Stimulated activated naive CD8-positive, alpha-beta T cell treated with anti-CD3 and anti-CD28 coated beads, Interleukin-15, Interleukin-2, amounts not matched to agents 100 ng/mL and 50 ng/mL, for 24 hours (primary cell): ENCODE measurements around the gene REG1A.

ENCODE experiments used
- H3K27ac Mint-ChIP-seq: one replicate; pipeline ENCODE4 v1.8.0; 2021; ENCODE audit warnings: mild to moderate bottlenecking, mixed read lengths
- H3K27me3 Mint-ChIP-seq: one replicate; pipeline ENCODE4 v1.8.0; 2021; ENCODE audit warnings: mixed read lengths
- H3K36me3 Mint-ChIP-seq: one replicate; pipeline ENCODE4 v1.8.0; 2021; ENCODE audit warnings: low read depth, mixed read lengths
- H3K4me1 Mint-ChIP-seq: one replicate; pipeline ENCODE4 v1.8.0; 2021; ENCODE audit warnings: low read depth, mixed read lengths
- H3K4me3 Mint-ChIP-seq: one replicate; pipeline ENCODE4 v1.8.0; 2021; ENCODE audit warnings: mild to moderate bottlenecking, mixed read lengths
- H3K9me3 Mint-ChIP-seq: one replicate; pipeline ENCODE4 v1.8.0; 2021; ENCODE audit warnings: mixed read lengths

Gene REG1A, protein sequence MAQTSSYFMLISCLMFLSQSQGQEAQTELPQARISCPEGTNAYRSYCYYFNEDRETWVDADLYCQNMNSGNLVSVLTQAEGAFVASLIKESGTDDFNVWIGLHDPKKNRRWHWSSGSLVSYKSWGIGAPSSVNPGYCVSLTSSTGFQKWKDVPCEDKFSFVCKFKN

DNA sequence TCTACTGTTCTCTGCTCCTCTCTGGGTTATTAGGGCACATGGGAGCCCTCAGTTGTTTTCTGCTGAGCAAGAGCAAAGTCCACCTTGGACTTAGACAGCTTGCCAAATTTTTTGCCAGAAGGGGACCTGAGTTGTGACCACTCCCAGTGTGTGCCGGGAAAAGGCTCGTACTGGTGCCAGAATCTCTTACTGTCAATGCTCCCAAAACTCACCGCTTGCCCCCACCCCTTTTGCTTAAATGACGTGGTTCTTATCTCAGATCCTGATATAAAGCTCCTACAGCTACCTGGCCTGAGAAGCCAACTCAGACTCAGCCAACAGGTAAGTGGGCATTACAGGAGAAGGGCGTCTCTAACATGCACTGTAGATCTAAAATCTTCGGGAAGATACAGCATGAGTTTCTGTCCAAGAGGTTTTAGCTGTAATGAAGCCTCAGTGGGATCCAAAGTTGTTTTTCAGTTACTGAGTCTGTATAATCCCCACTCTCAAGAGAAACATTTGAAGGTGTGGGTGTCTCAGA is at the start of gene REG1A:
Gene REG1A (plus strand): TSS at position 295 of the 520 bp plus-strand sequence. CDS start 374 bp downstream, outside the sequence.
- H3K36me3 Mint-ChIP-seq, result no peaks in the 10 kb centered on the region
- no peak within 1 kb of the TSS for H3K27ac Mint-ChIP-seq
- no peaks in the 10 kb centered on the region for H3K4me1 Mint-ChIP-seq
- no peak within 1 kb of the TSS for H3K4me3 Mint-ChIP-seq
- H3K9me3 Mint-ChIP-seq, result peaks cover 3% of the 10 kb centered on the region
- no peaks in the 10 kb centered on the region for H3K27me3 Mint-ChIP-seq

DNA sequence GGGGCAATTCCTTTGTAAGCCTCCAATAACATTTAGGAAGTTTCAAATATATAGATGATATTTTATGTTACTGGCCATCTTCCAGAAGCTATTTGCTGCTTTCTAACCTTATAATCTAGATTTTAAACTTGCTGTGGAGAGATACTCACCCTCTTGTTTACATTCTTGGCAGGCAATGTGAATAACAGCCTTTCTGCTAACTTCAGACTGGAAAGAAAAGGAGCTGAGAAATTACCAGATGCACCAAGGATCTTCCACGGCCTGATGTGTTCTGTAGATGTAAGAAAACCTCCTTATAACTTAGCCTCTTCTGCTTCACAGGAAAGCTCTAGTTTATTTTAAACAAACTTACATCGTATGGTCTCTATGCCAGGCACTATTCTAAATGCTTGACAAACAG is 49.2 kb upstream of the REG1A start:
- no peaks in the 10 kb centered on the region for H3K36me3 Mint-ChIP-seq
- no peaks in the 10 kb centered on the region for H3K4me1 Mint-ChIP-seq
- H3K27ac Mint-ChIP-seq, result no peak overlapping the region
- no peaks in the 10 kb centered on the region for H3K27me3 Mint-ChIP-seq
- no peak overlapping the region for H3K4me3 Mint-ChIP-seq
- peaks cover 11% of the 10 kb centered on the region for H3K9me3 Mint-ChIP-seq

DNA sequence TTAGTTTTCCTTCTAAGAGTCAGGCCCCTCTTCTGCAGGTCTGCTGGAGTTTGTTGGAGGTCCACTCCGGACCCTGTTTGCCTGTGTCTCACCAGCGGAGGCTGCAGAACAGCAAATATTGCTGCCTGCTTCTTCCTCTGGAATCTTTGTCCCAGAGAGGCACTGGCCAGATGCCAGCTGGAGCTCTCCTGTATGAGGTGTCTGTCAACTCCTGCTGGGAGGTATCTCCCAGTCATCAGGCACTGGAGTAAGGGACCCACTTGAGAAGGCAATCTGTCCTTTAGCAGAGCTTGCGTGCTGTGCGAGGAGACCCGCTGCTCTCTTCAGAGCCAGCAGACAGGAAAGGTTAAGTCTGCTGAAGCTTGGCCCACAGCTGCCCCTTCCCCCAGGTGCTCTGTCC is 37.3 kb upstream of the REG1A start:
- peaks cover 3% of the 10 kb centered on the region for H3K4me1 Mint-ChIP-seq
- H3K27me3 Mint-ChIP-seq, result no peaks in the 10 kb centered on the region
- no peak overlapping the region for H3K4me3 Mint-ChIP-seq
- H3K27ac Mint-ChIP-seq, result no peak overlapping the region
- peaks cover 7% of the 10 kb centered on the region for H3K9me3 Mint-ChIP-seq
- H3K36me3 Mint-ChIP-seq, result no peaks in the 10 kb centered on the region

DNA sequence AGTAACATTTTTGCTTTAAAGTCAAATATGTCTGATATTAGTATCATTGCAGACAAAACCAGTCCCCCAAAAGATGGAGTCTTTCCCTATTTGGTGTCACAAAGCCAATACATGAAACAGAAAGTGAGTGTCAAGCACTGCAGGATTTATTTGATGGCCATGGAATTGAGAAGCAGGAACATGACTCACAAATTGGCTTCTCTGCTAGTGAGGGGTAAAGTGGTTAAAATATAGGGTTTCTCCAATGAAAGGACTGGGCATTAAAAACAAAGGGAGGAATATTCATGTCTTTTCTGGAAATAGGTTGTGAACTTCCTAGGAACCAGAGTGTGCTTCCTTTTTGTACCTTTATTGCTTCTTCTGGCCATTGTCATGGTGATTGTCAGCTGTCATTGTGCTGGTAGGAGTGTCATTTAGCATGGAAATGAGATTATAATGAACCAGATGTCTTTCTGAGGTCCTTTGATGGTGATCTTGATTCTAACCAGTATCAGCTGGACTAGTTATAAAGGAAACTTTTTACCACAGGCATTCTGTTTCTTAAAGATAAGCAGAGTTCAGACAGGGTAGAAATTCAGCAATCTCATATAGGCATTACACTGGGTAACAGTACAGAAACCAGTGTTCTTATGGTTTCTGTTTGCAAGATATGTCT is 36.6 kb upstream of the REG1A start:
- no peak overlapping the region for H3K4me3 Mint-ChIP-seq
- H3K27me3 Mint-ChIP-seq, result no peaks in the 10 kb centered on the region
- no peak overlapping the region for H3K27ac Mint-ChIP-seq
- H3K9me3 Mint-ChIP-seq, result peaks cover 1% of the 10 kb centered on the region
- H3K4me1 Mint-ChIP-seq, result peaks cover 3% of the 10 kb centered on the region
- no peaks in the 10 kb centered on the region for H3K36me3 Mint-ChIP-seq

DNA sequence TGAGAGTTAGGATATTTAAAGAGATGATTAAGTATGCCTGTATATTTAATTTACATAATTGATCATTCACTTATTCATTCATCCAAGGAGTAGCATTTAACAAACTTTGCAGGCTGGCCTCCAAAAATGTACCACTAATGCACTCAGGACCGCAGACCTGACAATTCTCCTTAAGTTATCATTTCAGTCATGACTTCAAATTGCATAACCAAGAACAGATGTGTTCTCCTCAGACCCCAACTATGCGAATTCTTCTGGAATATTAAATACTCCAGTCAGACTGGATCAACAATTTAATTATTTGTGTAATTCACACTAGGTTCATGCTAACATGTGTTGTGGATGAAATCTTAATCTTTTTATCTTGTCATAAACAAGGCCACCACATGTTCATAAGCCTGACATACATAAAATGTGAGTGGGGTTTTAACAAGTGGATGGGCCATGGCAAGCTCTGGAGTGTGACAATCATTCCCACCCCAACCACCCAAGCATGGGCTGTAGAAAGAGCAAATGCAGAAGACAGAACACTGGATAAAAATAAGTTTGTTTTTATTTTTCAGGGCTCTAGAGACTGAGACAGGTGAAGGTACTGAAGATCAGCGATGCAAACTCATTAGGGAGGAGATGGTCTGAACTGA is 35.7 kb upstream of the REG1A start:
- Mint-ChIP-seq H3K9me3 (no peaks in the 10 kb centered on the region), H3K27ac (no peak overlapping the region), H3K4me3 (no peak overlapping the region)

DNA sequence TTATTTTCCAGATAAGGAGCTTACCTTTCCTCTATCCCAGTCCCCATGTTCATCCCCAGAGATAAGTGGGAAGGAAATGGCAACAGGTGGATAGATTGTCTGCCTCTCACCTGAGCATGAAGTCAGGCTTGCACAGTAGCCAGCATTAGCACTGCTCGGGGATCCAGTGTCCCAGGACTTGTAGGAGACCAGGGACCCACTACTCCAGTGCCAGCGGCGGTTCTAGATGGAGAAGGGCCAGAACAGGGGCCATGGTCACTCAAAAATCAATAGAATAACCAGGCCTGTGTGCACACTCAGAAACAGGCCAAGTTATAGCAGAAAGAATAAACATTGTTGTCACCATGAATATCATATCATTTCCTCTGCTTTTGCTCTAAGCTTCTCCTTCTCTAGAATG is 34.9 kb upstream of the REG1A start:
- Mint-ChIP-seq H3K36me3 (no peaks in the 10 kb centered on the region), H3K27me3 (no peaks in the 10 kb centered on the region), H3K4me3 (no peak overlapping the region), H3K9me3 (no peaks in the 10 kb centered on the region), H3K4me1 (peaks cover 3% of the 10 kb centered on the region), H3K27ac (no peak overlapping the region)

More for the DNA sequence above, 35.7 kb upstream of the REG1A start:
- no peaks in the 10 kb centered on the region for H3K36me3 Mint-ChIP-seq
- H3K27me3 Mint-ChIP-seq, result no peaks in the 10 kb centered on the region
- peaks cover 3% of the 10 kb centered on the region for H3K4me1 Mint-ChIP-seq

DNA sequence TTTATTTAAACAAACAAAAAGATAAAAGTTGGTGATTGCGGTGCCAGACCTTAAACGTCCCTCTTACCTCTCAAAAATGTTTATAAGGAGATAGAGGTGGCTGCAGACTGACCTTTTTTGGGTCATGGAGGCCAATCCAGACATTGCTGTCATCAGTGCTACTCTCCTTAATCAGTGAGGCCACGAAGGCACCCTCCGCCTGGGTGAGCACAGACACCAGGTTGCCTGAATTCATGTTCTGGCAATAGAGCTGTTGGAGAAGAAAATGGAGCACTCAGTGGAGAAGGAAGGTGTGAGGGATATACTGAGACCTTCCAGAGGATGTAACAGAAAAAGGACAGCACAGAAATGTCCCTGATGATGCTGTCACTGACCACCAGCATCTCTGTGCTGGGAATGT is 34.0 kb upstream of the REG1A start:
- no peaks in the 10 kb centered on the region for H3K36me3 Mint-ChIP-seq

DNA sequence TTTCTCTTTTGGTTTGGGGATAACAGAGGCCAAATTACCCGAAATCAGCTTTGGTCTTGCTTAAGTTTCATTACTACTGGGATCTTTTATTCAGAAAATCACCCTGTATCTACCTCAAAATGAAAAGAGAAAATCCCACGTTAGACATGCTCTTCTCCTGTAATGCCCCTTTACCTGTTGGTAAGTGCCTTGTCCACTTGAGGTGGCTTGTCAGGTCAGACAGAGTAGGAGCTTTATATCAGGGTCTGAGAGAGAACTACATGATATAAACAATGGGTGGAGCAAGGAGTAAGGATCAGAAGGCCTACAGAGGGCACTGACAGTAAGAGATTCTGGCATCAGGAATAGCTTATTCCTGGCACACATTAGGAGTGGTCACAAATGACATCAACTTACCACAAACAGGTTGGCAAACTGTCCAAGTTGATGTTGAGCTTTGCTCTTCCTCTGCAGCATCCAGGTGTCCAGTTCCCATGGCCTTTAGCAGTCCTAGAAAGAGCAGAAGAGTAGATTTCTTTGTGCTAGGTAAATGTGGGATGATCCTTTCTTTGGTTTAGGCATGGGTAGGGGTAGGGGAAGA is 32.4 kb upstream of the REG1A start, which contains the start of gene REG1B:
Gene REG1B (minus strand): TSS at position 209 of the 580 bp plus-strand sequence. CDS start 381 bp downstream, outside the sequence.
- Mint-ChIP-seq H3K27me3 (no peaks in the 10 kb centered on the region), H3K27ac (no peak within 1 kb of the TSS), H3K9me3 (no peaks in the 10 kb centered on the region), H3K4me3 (no peak within 1 kb of the TSS), H3K4me1 (peaks cover 3% of the 10 kb centered on the region), H3K36me3 (no peaks in the 10 kb centered on the region)

More for the DNA sequence above, 34.0 kb upstream of the REG1A start:
- H3K27me3 Mint-ChIP-seq, result no peaks in the 10 kb centered on the region
- H3K4me1 Mint-ChIP-seq, result peaks cover 3% of the 10 kb centered on the region
- no peak overlapping the region for H3K27ac Mint-ChIP-seq
- no peak overlapping the region for H3K4me3 Mint-ChIP-seq
- H3K9me3 Mint-ChIP-seq, result no peaks in the 10 kb centered on the region

DNA sequence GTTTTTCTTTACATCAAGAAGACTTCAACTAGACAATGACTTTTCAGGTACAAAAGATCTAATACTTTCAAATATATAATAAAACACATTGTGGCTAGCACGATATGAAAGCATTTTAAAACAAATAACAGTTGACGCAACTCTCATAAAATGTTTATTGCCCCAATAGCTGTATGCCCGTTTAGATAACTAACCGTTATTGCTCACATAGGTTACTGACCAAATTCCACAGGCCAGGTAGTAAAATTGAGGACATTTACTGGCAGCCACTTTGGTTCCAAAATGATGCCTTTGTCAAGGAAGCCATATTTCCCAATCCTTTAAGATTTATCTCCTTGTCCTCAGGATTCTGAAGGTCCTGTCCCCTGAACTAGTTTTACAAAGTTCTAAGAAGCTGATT is 29.6 kb upstream of the REG1A start:
- H3K36me3 Mint-ChIP-seq, result no peaks in the 10 kb centered on the region
- no peak overlapping the region for H3K27ac Mint-ChIP-seq
- H3K4me3 Mint-ChIP-seq, result no peak overlapping the region

DNA sequence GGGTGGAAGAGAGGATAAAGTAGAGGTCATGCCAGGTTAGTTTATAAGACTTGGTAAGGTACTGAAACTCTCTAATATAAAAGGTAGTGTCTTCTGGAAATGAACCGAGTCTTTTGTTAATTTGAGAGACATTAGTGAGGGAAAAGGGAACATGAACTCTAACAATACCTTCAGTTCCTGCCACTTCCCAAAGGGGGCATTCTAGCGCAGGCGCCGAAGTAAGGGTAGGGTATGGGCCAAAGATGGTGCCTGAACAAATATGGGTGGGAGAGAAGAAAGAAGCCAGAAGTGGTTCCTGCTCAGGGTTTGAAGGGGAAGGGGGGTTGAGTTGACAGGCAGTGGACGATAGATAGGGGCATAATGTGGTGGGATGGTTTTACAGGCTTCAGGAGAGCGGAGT is 22.4 kb upstream of the REG1A start:
- Mint-ChIP-seq H3K27me3 (no peaks in the 10 kb centered on the region), H3K4me1 (peaks cover 6% of the 10 kb centered on the region), H3K27ac (no peak overlapping the region), H3K36me3 (no peaks in the 10 kb centered on the region), H3K4me3 (no peak overlapping the region), H3K9me3 (peaks cover 5% of the 10 kb centered on the region)

More for the DNA sequence above, 29.6 kb upstream of the REG1A start:
- Mint-ChIP-seq H3K9me3 (no peaks in the 10 kb centered on the region), H3K4me1 (no peaks in the 10 kb centered on the region), H3K27me3 (no peaks in the 10 kb centered on the region)

DNA sequence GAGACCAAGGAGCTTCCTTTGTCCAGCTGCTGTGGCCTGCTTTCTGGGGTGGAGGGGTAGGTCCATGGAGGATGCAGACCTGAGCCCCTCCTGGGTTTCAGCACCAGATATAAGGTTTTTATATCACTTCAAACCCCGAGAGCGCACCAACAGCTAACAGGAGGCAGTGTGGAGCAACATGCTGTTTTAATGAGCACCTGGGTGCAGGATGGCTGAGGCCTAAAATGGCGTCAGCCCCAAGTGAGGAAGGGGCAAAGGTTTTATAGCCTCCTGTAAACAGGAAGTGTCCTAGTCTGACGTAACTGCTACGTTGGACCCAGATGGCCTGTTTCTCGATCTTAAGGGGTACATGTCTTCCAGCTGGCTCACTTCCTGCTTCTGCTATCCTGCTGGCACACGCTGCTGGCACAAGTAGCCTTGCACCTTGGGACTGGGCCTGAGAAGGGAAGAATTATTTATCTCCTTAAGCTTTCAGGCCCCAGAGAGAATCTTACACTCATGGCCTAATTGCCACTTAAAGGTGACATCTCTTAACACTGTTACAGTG is 21.1 kb upstream of the REG1A start:
- Mint-ChIP-seq H3K27me3 (no peaks in the 10 kb centered on the region), H3K27ac (no peak overlapping the region), H3K4me3 (no peak overlapping the region), H3K36me3 (no peaks in the 10 kb centered on the region), H3K4me1 (peaks cover 6% of the 10 kb centered on the region), H3K9me3 (peaks cover 5% of the 10 kb centered on the region)

DNA sequence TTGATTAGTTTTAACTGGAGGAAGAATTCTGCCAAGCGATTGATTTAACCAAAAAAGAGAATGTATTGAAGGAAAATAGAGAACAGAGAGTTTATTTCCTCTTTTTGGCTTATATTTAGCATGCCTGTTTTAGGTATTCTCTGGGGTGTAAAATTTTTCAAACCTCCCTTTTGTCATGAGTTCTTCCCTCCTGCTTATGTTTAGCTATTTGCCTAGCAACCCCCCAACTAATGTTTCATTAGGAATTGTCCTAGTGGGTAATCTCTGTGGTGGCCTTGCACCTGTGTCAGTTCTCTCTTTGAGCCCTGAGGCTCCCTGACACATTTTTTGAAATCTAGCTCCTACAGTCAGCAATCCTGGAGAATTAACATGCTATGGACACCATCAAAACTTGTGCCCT is 20.0 kb upstream of the REG1A start:
- H3K4me3 Mint-ChIP-seq, result no peak overlapping the region
- H3K27ac Mint-ChIP-seq, result no peak overlapping the region

DNA sequence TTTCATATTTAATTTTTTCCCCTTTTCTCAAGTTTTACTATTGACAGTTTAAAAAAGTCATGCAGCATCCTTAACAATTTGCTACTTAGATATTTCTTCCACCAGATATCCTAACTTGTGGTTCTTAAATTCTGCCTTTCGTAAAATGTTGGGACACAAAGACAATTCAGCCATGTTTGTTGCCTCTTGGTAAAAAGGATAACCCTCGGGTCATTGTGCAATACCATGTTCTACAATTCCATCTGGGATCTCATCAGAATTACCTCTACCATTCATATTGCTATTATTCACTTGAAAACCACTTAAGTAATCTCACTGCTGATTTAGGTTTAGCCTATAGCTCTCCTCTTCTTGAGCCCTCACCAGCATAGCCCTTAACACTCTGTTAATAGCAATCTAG is 19.3 kb upstream of the REG1A start:
- peaks cover 6% of the 10 kb centered on the region for H3K4me1 Mint-ChIP-seq
- H3K36me3 Mint-ChIP-seq, result no peaks in the 10 kb centered on the region
- no peaks in the 10 kb centered on the region for H3K27me3 Mint-ChIP-seq
- H3K4me3 Mint-ChIP-seq, result no peak overlapping the region
- H3K27ac Mint-ChIP-seq, result no peak overlapping the region
- H3K9me3 Mint-ChIP-seq, result peaks cover 5% of the 10 kb centered on the region

More for the DNA sequence above, 20.0 kb upstream of the REG1A start:
- Mint-ChIP-seq H3K4me1 (peaks cover 6% of the 10 kb centered on the region), H3K9me3 (peaks cover 5% of the 10 kb centered on the region), H3K27me3 (no peaks in the 10 kb centered on the region), H3K36me3 (no peaks in the 10 kb centered on the region)

DNA sequence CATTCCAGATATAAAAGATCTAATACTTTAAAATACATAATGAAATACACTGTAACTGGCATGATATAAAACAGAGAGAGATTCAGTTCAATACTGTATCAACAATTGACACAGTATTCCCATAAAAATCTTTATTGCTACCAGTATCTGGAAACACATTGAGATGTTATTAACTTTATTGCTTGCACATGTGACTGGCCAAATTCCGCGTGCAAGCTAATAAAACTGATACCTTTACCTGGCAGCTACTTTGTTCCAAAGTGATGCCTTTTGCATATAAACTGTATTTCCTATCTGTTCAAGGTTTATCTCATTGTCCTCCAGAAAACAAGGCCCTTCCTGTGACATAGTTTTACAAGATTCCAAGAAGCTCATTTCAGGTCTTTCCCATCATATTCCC is 17.1 kb upstream of the REG1A start:
- Mint-ChIP-seq H3K27me3 (no peaks in the 10 kb centered on the region), H3K36me3 (no peaks in the 10 kb centered on the region), H3K4me3 (no peak overlapping the region), H3K4me1 (peaks cover 6% of the 10 kb centered on the region), H3K9me3 (peaks cover 1% of the 10 kb centered on the region), H3K27ac (no peak overlapping the region)

DNA sequence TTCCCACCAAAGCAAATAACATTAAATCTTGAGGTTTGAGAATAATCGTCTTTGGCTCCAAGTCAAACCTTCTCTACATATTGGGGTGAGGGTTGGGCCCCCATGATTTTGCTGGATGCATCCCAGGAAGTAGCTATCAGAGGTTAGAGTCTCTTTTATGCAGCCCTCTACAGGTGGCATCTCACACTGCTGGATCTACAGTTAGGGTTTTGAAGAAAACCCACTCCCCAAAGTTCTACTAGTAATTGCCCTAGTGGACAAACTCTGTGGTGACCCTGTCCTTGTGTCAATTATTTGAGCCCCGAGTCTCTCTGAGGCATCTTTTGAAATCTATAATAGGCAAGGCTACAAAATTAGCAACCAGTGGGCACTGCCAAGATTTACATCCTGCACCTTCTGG is 15.0 kb upstream of the REG1A start:
- no peaks in the 10 kb centered on the region for H3K27me3 Mint-ChIP-seq
- H3K36me3 Mint-ChIP-seq, result no peaks in the 10 kb centered on the region
- no peaks in the 10 kb centered on the region for H3K9me3 Mint-ChIP-seq
- peaks cover 2% of the 10 kb centered on the region for H3K4me1 Mint-ChIP-seq
- H3K4me3 Mint-ChIP-seq, result no peak overlapping the region
- H3K27ac Mint-ChIP-seq, result no peak overlapping the region
